IMR-90 (cell line): Measurements from ENCODE around the gene ZC3H4. TPM values are rescaled to one million over a fixed set of nuclear protein-coding genes. Genes with fewer than 3 reads are reported as not detected.

Source experiments
- ATAC-seq: fragments of 200-7000 bp; cut with Tn5 transposase; 2 replicates; pipeline ENCODE4 v1.9.1; 2020; ENCODE audit warnings: low read depth, mild to moderate bottlenecking, moderate library complexity
- BruUV-seq: library from RNA; stranded (reverse); fragments of 400-500 nt; replicated peaks from 2 replicates; lab custom pipeline; 2021; lab: Mats Ljungman, UMichigan
- CTCF ChIA-PET: fragments of 300-600 bp; formaldehyde crosslinking; extraction: SDS; loops from one replicate; lab custom pipeline; 2021; ENCODE audit warnings: antibody characterized with exemption; lab: Yijun Ruan, JAX
- POLR2A ChIA-PET: fragments of 300-600 bp; sonication (Branson Sonifier 250); formaldehyde crosslinking; loops from one replicate; lab custom pipeline; 2022; ENCODE audit warnings: antibody characterized with exemption; ENCODE audit not compliant: unreplicated experiment; lab: Charles Lee
- DNase-seq: peaks from one replicate; pipeline ENCODE4 v3.0.0; 2013
- H2AFZ ChIP-seq: replicated peaks from 2 replicates; pipeline ENCODE3; 2013; ENCODE audit warnings: low read length, mild to moderate bottlenecking; ENCODE audit not compliant: poor library complexity
- H2AK5ac ChIP-seq: 2 replicates; pipeline ENCODE4 v1.6.1; 2013; ENCODE audit warnings: low read depth, low read length, inconsistent platforms
- H2AK9ac ChIP-seq: replicated peaks from 2 replicates; pipeline ENCODE3; 2013; ENCODE audit warnings: mild to moderate bottlenecking, low read depth, low read length, moderate library complexity; ENCODE audit not compliant: poor library complexity
- H2BK120ac ChIP-seq: 2 replicates; pipeline ENCODE4 v1.6.1; 2013; ENCODE audit warnings: low read depth, low read length, inconsistent platforms
- H2BK15ac ChIP-seq: 3 replicates; pipeline ENCODE4 v1.6.1; 2013; ENCODE audit warnings: low read depth, low read length, inconsistent platforms
- H2BK20ac ChIP-seq: 2 replicates; pipeline ENCODE4 v1.6.1; 2013; ENCODE audit warnings: low read depth, mild to moderate bottlenecking, inconsistent platforms, low read length, moderate library complexity
- H2BK5ac ChIP-seq: 2 replicates; pipeline ENCODE4 v1.6.1; 2013; ENCODE audit warnings: mild to moderate bottlenecking, low read depth, low read length, inconsistent platforms; ENCODE audit not compliant: poor library complexity, severe bottlenecking
- H3K14ac ChIP-seq: replicated peaks from 2 replicates; pipeline ENCODE4 v1.6.1; 2013; ENCODE audit warnings: low read depth, low read length, inconsistent platforms
- H3K18ac ChIP-seq: 2 replicates; pipeline ENCODE4 v1.6.1; 2013; ENCODE audit warnings: low read depth, low read length, control low read depth
- H3K23ac ChIP-seq: 2 replicates; pipeline ENCODE4 v1.6.1; 2013; ENCODE audit warnings: low read depth, low read length, inconsistent platforms
- H3K27ac ChIP-seq: 2 replicates; pipeline ENCODE4 v1.5.1; 2013; ENCODE audit warnings: mild to moderate bottlenecking, control low read depth, low read length; ENCODE audit not compliant: insufficient read depth
- H3K27me3 ChIP-seq: 2 replicates; pipeline ENCODE4 v1.6.1; 2013; ENCODE audit warnings: low read length; ENCODE audit not compliant: control insufficient read depth, insufficient read depth
- H3K36me3 ChIP-seq: 2 replicates; pipeline ENCODE4 v1.6.1; 2013; ENCODE audit warnings: low read length, mixed read lengths; ENCODE audit not compliant: control insufficient read depth, insufficient read depth
- H3K4ac ChIP-seq: 2 replicates; pipeline ENCODE4 v1.6.1; 2013; ENCODE audit warnings: low read depth, low read length, inconsistent platforms
- H3K4me1 ChIP-seq: 2 replicates; pipeline ENCODE4 v1.6.1; 2013; ENCODE audit warnings: low read length, mixed read lengths; ENCODE audit not compliant: control insufficient read depth, insufficient read depth
- H3K4me2 ChIP-seq: 2 replicates; pipeline ENCODE4 v1.6.1; 2013; ENCODE audit warnings: low read depth, mild to moderate bottlenecking, control low read depth, low read length, moderate library complexity
- H3K4me3 ChIP-seq: 2 replicates; pipeline ENCODE4 v1.5.1; 2013; ENCODE audit warnings: low read depth, mild to moderate bottlenecking, control low read depth, low read length, moderate library complexity; ENCODE audit not compliant: insufficient read depth
- H3K56ac ChIP-seq: 2 replicates; pipeline ENCODE4 v1.6.1; 2013; ENCODE audit warnings: low read length, inconsistent platforms; ENCODE audit not compliant: insufficient read depth; ENCODE audit errors: extremely low read depth
- H3K79me1 ChIP-seq, 2 experiments: 2 replicates each; pipeline ENCODE4 v1.6.1; 2013; ENCODE audit warnings: low read length in 2 of 2, inconsistent platforms in 1 of 2, low read depth in 1 of 2
- H3K9ac ChIP-seq: 2 replicates; pipeline ENCODE4 v1.6.1; 2013; ENCODE audit warnings: low read depth, low read length, control low read depth
- H3K9me1 ChIP-seq: 2 replicates; pipeline ENCODE4 v1.6.1; 2013; ENCODE audit warnings: low read length, inconsistent platforms; ENCODE audit not compliant: insufficient read depth
- H3K9me3 ChIP-seq: 2 replicates; pipeline ENCODE4 v1.6.1; 2013; ENCODE audit warnings: low read length; ENCODE audit not compliant: control insufficient read depth, insufficient read depth
- H4K20me1 ChIP-seq: 2 replicates; pipeline ENCODE4 v1.6.1; 2013; ENCODE audit warnings: low read length, inconsistent platforms; ENCODE audit not compliant: insufficient read depth
- H4K5ac ChIP-seq: 2 replicates; pipeline ENCODE4 v1.6.1; 2013; ENCODE audit warnings: mild to moderate bottlenecking, low read depth, low read length, control low read depth
- H4K8ac ChIP-seq, 2 experiments: 2 replicates each; pipeline ENCODE4 v1.6.1; 2013; ENCODE audit warnings: low read depth in 2 of 2, low read length in 2 of 2, control low read depth in 1 of 2, inconsistent platforms in 1 of 2
- H4K91ac ChIP-seq: 2 replicates; pipeline ENCODE4 v1.6.1; 2013; ENCODE audit warnings: low read depth, low read length, inconsistent platforms; ENCODE audit not compliant: insufficient read depth
- CHD1 ChIP-seq: IDR thresholded peaks from 2 replicates; pipeline ENCODE4 v1.6.1; 2012; ENCODE audit warnings: low read depth, low read length, improper control_type of control experiment
- POLR2A ChIP-seq: IDR thresholded peaks from 2 replicates; pipeline ENCODE4 v1.6.1; 2012; ENCODE audit warnings: mild to moderate bottlenecking, low read depth, low read length
- RAD21 ChIP-seq: IDR thresholded peaks from 2 replicates; pipeline ENCODE4 v1.6.1; 2012; ENCODE audit warnings: low read length, improper control_type of control experiment
- RCOR1 ChIP-seq: IDR thresholded peaks from 2 replicates; pipeline ENCODE4 v1.6.1; 2012; ENCODE audit warnings: mild to moderate bottlenecking, low read length, improper control_type of control experiment; ENCODE audit not compliant: insufficient replicate concordance
- RFX5 ChIP-seq: IDR thresholded peaks from 2 replicates; pipeline ENCODE4 v1.8.0; 2012; ENCODE audit warnings: low read depth, mild to moderate bottlenecking, low read length, moderate library complexity
- SMC3 ChIP-seq: fragments of 150-350 bp; IDR thresholded peaks from 2 replicates; pipeline ENCODE4 v1.6.1; 2016; ENCODE audit warnings: low read depth, mild to moderate bottlenecking, antibody characterized with exemption, low read length, moderate library complexity
- WGBS, 2 experiments: methylation state at CpG; one replicate each; pipeline versions ENCODE4 v1.1.5 to v1.1.7; 2013; ENCODE audit warnings: missing lambda C conversion rate in 2 of 2; ENCODE audit not compliant: insufficient read length in 1 of 2; ENCODE audit errors: extremely low coverage in 2 of 2; 5-methylcytosine and 5-hydroxymethylcytosine counted together
- dilution Hi-C: fragments of 300-500 bp; cut with HindIII; formaldehyde crosslinking; loops from one replicate; pipeline ENCODE4 v1.14.3; 2018; ENCODE audit warnings: low sequenced_read_pairs; ENCODE audit not compliant: unreplicated experiment
- in situ Hi-C: fragments of 300-500 bp; cut with MboI; formaldehyde crosslinking; loops from 3 replicates; pipeline ENCODE4 v1.14.3; 2019; ENCODE audit warnings: low sequenced_read_pairs, inconsistent platforms, mixed read lengths
- intact Hi-C: fragments of 100-400 bp; cut with micrococcal nuclease; formaldehyde crosslinking; loops from 2 replicates; pipeline ENCODE4 v1.10.0; 2022
- polyA plus RNA-seq, 3 experiments: library from polyadenylated mRNA; depleted of rRNA; stranded (reverse); fragments of >200 nt; gene quantifications; 2 replicates each; pipeline ENCODE4 v1.2.3, GENCODE V29; 2012; ENCODE audit warnings: low replicate concordance in 1 of 3
- total RNA-seq: library from RNA; depleted of rRNA; stranded (reverse); fragments of >200 nt; gene quantifications from 2 replicates; pipeline ENCODE4 v1.2.3, GENCODE V29; 2012

The ZC3H4 gene
- total and polyA plus RNA-seq, 2 of the 4 experiments (the other 2 are of a cell fraction): 3.9 to 8.9 TPM

- H3K4me2 ChIP-seq: no peak overlapping the region
- no peak overlapping the region for H2AK5ac ChIP-seq
- H3K56ac ChIP-seq: no peak overlapping the region
- no peak overlapping the region for H3K14ac ChIP-seq
- no peak overlapping the region for H2BK15ac ChIP-seq
- H4K20me1 ChIP-seq: peaks cover 6% of the 10 kb centered on the region; the same call in 1 of the 2 replicates
- CTCF ChIA-PET: interaction anchor here (2.9 kb wide), 1 partner anchor 10 kb away, joined by 10 read pairs; no protein-coding TSS in a partner anchor
- no peak overlapping the region for H3K4me3 ChIP-seq
- H3K9me3 ChIP-seq: no peaks in the 10 kb centered on the region
- H4K91ac ChIP-seq: no peak overlapping the region
- no peak overlapping the region for H3K27ac ChIP-seq
- 17% methylated on average over 2 of the region's 7 CpGs; no CpG with 5 or more reads in 1 of the 2 experiments for WGBS, 2 experiments
- H2BK5ac ChIP-seq: no peak overlapping the region
- no peaks in the 10 kb centered on the region for H3K79me1 ChIP-seq
- intact Hi-C loops (no loop called here), in situ Hi-C loops (no loop called here), dilution Hi-C loops (no loop called here)
- H3K4ac ChIP-seq: no peak overlapping the region
- BruUV-seq: no TSS peak
- H3K9me1 ChIP-seq: no peaks in the 10 kb centered on the region
- DNase-seq (no peak), ATAC-seq (no peak)
- no peak overlapping the region for H3K9ac ChIP-seq
- H3K4me1 ChIP-seq: peaks cover 6% of the 10 kb centered on the region; the same call in 1 of the 2 replicates
- H2BK20ac ChIP-seq: no peak overlapping the region
- H4K8ac ChIP-seq: no peak overlapping the region
- no peak overlapping the region for H3K23ac ChIP-seq
- no peak overlapping the region for H2AFZ ChIP-seq
- POLR2A ChIA-PET: no interaction called here
- TF ChIP-seq SMC3 (no peak), CHD1 (no peak), RAD21 (no peak), RFX5 (no peak), POLR2A (no peak), RCOR1 (no peak)
- H3K36me3 ChIP-seq: no peaks in the 10 kb centered on the region
- H2AK9ac ChIP-seq: no peak overlapping the region
- H2BK120ac ChIP-seq: no peak overlapping the region
- peaks cover 60% of the 10 kb centered on the region for H3K27me3 ChIP-seq
- H3K18ac ChIP-seq: no peak overlapping the region
- H4K5ac ChIP-seq: no peak overlapping the region
Measured at GRCh38 chr19:47023448-47023794, 90.2 kb downstream of the ZC3H4 start.
